HepG2 (cell line): ENCODE measurements around the gene PPM1E. TPM values are rescaled to one million over a fixed set of nuclear protein-coding genes. Genes with fewer than 3 reads are reported as not detected.

ENCODE experiments used
- ATAC-seq: fragments of 200-7000 bp; cut with Tn5 transposase; 3 replicates; pipeline ENCODE4 v1.9.1; 2020; ENCODE audit warnings: mild to moderate bottlenecking, moderate library complexity
- BruUV-seq: library from RNA; stranded (reverse); fragments of 400-500 nt; replicated peaks from 2 replicates; lab custom pipeline; 2021; lab: Mats Ljungman, UMichigan
- CTCF ChIA-PET: fragments of 300-600 bp; formaldehyde crosslinking; extraction: SDS; loops from one replicate; lab custom pipeline; 2021; ENCODE audit warnings: low total read pairs, inconsistent platforms, low intra/inter-chr PET ratio; lab: Yijun Ruan, JAX
- POLR2A ChIA-PET: fragments of 350-600 bp; sonication (Branson Sonifier 250); formaldehyde crosslinking; loops from one replicate; lab custom pipeline; 2020; ENCODE audit warnings: antibody characterized with exemption, inconsistent platforms; lab: Yijun Ruan, JAX
- DNase-seq: peaks from one replicate; pipeline ENCODE4 v3.0.0-alpha.2; 2015; ENCODE audit warnings: low spot score
- FAIRE-seq: peaks from 3 replicates; lab custom pipeline; 2011; peaks lifted over from hg19 to GRCh38; lab: Jason Lieb, UNC
- H2AFZ ChIP-seq: one replicate; pipeline ENCODE4 v1.6.1; 2011; ENCODE audit warnings: low read length, inconsistent platforms
- H3K27ac ChIP-seq: fragments of 300-600 bp; 3 replicates; pipeline ENCODE4 v1.8.0; 2011; ENCODE audit warnings: mixed run types, mild to moderate bottlenecking, mixed read lengths, low read length, inconsistent platforms; ENCODE audit not compliant: insufficient read depth; ENCODE audit errors: extremely low read length
- H3K27me3 ChIP-seq, 2 experiments: fragments of 200-600 bp in 1 of 2; 2 replicates in 1 of 2; 3 replicates in 1 of 2; pipeline versions ENCODE4 v1.6.0 to v1.8.0; 2011; ENCODE audit warnings: low read length in 2 of 2, mild to moderate bottlenecking in 2 of 2, moderate library complexity in 2 of 2, inconsistent platforms in 1 of 2; ENCODE audit not compliant: insufficient read depth in 2 of 2, control insufficient read depth in 1 of 2
- H3K36me3 ChIP-seq, 2 experiments: fragments of 200-600 bp in 1 of 2; replicated peaks in 1 of 2; 2 replicates in 1 of 2; 3 replicates in 1 of 2; pipeline versions ENCODE4 v1.5.1 to v1.8.0; 2011; ENCODE audit warnings: low read length in 2 of 2, inconsistent platforms in 1 of 2; ENCODE audit not compliant: insufficient read depth in 2 of 2, control insufficient read depth in 1 of 2
- H3K4me1 ChIP-seq: 2 replicates; pipeline ENCODE4 v1.5.1; 2012; ENCODE audit warnings: low read length, inconsistent platforms; ENCODE audit not compliant: insufficient read depth
- H3K4me2 ChIP-seq: 2 replicates; pipeline ENCODE4 v1.6.0; 2011; ENCODE audit warnings: low read depth, low read length, inconsistent platforms
- H3K4me3 ChIP-seq, 3 experiments: fragments of 200-600 bp in 1 of 3; sonication (generic), shearing (Covaris generic) in 1 of 3; replicated peaks in 1 of 3; 2 replicates each; pipeline ENCODE4 v1.5.1; 2011 to 2016; ENCODE audit warnings: low read length in 3 of 3, inconsistent platforms in 2 of 3, low read depth in 2 of 3, mild to moderate bottlenecking in 2 of 3, control low read depth in 1 of 3, mixed read lengths in 1 of 3; ENCODE audit not compliant: insufficient read depth in 1 of 3
- H3K79me2 ChIP-seq: one replicate; pipeline ENCODE4 v1.6.1; 2011; ENCODE audit warnings: low read length, inconsistent platforms; ENCODE audit not compliant: insufficient read depth
- H3K9ac ChIP-seq: 2 replicates; pipeline ENCODE4 v1.6.0; 2011; ENCODE audit warnings: mild to moderate bottlenecking, low read depth, low read length, inconsistent platforms; ENCODE audit not compliant: insufficient read depth
- H3K9me3 ChIP-seq: 2 replicates; pipeline ENCODE4 v1.5.1; 2012; ENCODE audit warnings: mild to moderate bottlenecking, low read length
- H4K20me1 ChIP-seq: 2 replicates; pipeline ENCODE4 v1.6.0; 2011; ENCODE audit warnings: inconsistent platforms, mild to moderate bottlenecking, low read length, moderate library complexity; ENCODE audit not compliant: insufficient read depth
- AHR ChIP-seq: IDR thresholded peaks from 2 replicates; pipeline ENCODE4 v1.6.1; 2018; ENCODE audit warnings: missing genetic modification reagents, missing compliant biosample characterization
- HOXD1 ChIP-seq: sonication (generic); formaldehyde crosslinking; IDR thresholded peaks from 2 replicates; pipeline ENCODE4 v1.5.0; 2020; ENCODE audit warnings: missing genetic modification reagents
- PHF21A ChIP-seq: sonication (generic); formaldehyde crosslinking; IDR thresholded peaks from 2 replicates; pipeline ENCODE4 v1.5.0; 2020; ENCODE audit warnings: mild to moderate bottlenecking, missing genetic modification reagents
- RXRA ChIP-seq: sonication (generic); formaldehyde crosslinking; IDR thresholded peaks from 2 replicates; pipeline ENCODE4 v1.5.1; 2020; ENCODE audit warnings: missing genetic modification reagents
- SMYD3 ChIP-seq: sonication (generic); formaldehyde crosslinking; IDR thresholded peaks from 2 replicates; pipeline ENCODE4 v1.8.1; 2023; ENCODE audit warnings: mild to moderate bottlenecking, missing genetic modification reagents
- SP2 ChIP-seq: sonication (generic); formaldehyde crosslinking; IDR thresholded peaks from 2 replicates; pipeline ENCODE4 v1.5.1; 2020; ENCODE audit warnings: mild to moderate bottlenecking, missing genetic modification reagents
- ZNF143 ChIP-seq: sonication (generic); formaldehyde crosslinking; IDR thresholded peaks from 2 replicates; pipeline ENCODE4 v1.4.0; 2020; ENCODE audit warnings: missing genetic modification reagents
- ZNF232 ChIP-seq: sonication (generic); formaldehyde crosslinking; IDR thresholded peaks from 2 replicates; pipeline ENCODE4 v1.4.0; 2020; ENCODE audit warnings: missing genetic modification reagents, borderline replicate concordance
- ZNF260 ChIP-seq: sonication (generic); formaldehyde crosslinking; IDR thresholded peaks from 2 replicates; pipeline ENCODE4 v1.4.0; 2020; ENCODE audit warnings: missing genetic modification reagents, low read depth, mild to moderate bottlenecking, borderline replicate concordance
- ZNF644 ChIP-seq: IDR thresholded peaks from 2 replicates; pipeline ENCODE4 v1.6.1; 2016; ENCODE audit warnings: low read depth
- ZNF670 ChIP-seq: sonication (generic); formaldehyde crosslinking; IDR thresholded peaks from 2 replicates; pipeline ENCODE4 v1.8.0; 2022; ENCODE audit warnings: mild to moderate bottlenecking, missing genetic modification reagents, borderline replicate concordance
- WGBS: methylation state at CpG from one replicate; pipeline ENCODE4 v1.1.6; 2017; ENCODE audit warnings: low lambda C conversion rate; 5-methylcytosine and 5-hydroxymethylcytosine counted together
- in situ Hi-C: cut with HindIII; loops from 2 replicates; pipeline ENCODE4 v1.10.0; 2017; ENCODE audit warnings: low pct_unique_long_range_greater_than_20kb; ENCODE audit not compliant: extremely low pct_ligation_motif_present
- intact Hi-C: fragments of 100-400 bp; cut with micrococcal nuclease; formaldehyde crosslinking; loops from one replicate; pipeline ENCODE4 v1.10.0; 2022; ENCODE audit not compliant: unreplicated experiment
- polyA plus RNA-seq, 8 experiments: library from polyadenylated mRNA; depleted of rRNA in 3 of 8; stranded (reverse) in 7 of 8; unstranded in 1 of 8; fragments of >200 nt; fragmentation: Illumina TruSeq in 4 of 8; extraction: Trizol in 4 of 8; gene quantifications; 2 replicates each; pipeline versions ENCODE4 v1.2.1 to v1.2.3, GENCODE V29; 2011 to 2016; ENCODE audit warnings: low read depth in 4 of 8, missing spikeins in 1 of 8, mixed read lengths in 1 of 8; ENCODE audit not compliant: insufficient read depth in 1 of 8
- total RNA-seq, 5 experiments: library from RNA; depleted of rRNA; stranded (reverse); fragments of >200 nt; fragmentation: Illumina TruSeq; extraction: Trizol; gene quantifications; 2 replicates each; pipeline ENCODE4 v1.2.3, GENCODE V29; 2016; ENCODE audit warnings: low read depth in 1 of 5
- TF ChIP-seq, protein P1 (sequence below): sonication (generic); formaldehyde crosslinking; IDR thresholded peaks from 2 replicates; pipeline ENCODE4 v1.9.0; 2021; ENCODE audit warnings: missing genetic modification reagents, borderline replicate concordance
- TF ChIP-seq, protein P2 (sequence below): sonication (generic); formaldehyde crosslinking; IDR thresholded peaks from 2 replicates; pipeline ENCODE4 v1.4.0; 2020; ENCODE audit warnings: missing genetic modification reagents
- TF ChIP-seq, protein P3 (sequence below): sonication (generic); formaldehyde crosslinking; IDR thresholded peaks from 2 replicates; pipeline ENCODE4 v1.4.0; 2020; ENCODE audit warnings: missing genetic modification reagents

Gene PPM1E
- total and polyA plus RNA-seq, 2 of the 13 experiments (the other 11 are each of a cell fraction or from before 2014, with no cell fraction given) = 0.15 TPM; not detected in 1

DNA sequence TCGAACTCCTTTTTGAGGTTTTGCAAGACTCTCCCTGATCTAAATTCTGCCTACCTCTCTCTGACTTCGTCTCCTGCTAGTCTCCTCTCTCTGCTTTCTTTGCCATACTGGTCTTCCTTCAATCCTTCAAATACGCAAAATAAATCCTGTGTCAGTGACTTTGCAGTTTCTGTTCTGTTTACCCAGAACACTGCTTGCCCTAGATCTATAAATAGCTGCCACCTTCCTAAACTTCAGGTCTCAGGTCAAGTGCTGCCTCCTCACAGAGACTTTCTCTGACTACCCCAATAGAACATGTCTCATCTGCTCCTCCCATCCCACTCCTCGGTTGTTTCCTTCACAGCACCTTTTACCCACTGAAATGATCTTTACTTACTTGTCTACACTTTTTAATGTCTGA is 272.1 kb downstream of the PPM1E start:
- ATAC-seq = no peak
- BruUV-seq = no TSS peak
- H3K4me3 ChIP-seq = no peak overlapping the region

More for the DNA sequence above, 272.1 kb downstream of the PPM1E start:
- Histone ChIP-seq H3K9ac (no peak overlapping the region), H3K36me3 (peaks cover 6 to 23% of the 10 kb centered on the region in 2 experiments), H4K20me1 (no peaks in the 10 kb centered on the region), H3K4me2 (no peak overlapping the region), H3K4me1 (no peaks in the 10 kb centered on the region), H3K27me3 (no peaks in the 10 kb centered on the region), H3K27ac (no peak overlapping the region), H3K9me3 (no peaks in the 10 kb centered on the region), H3K79me2 (no peaks in the 10 kb centered on the region), H2AFZ (no peak overlapping the region)
- ChIA-PET CTCF (no interaction called here), POLR2A (no interaction called here)
- whole genome bisulfite sequencing = 93% methylated on average over 4 of the region's 4 CpGs
- in situ Hi-C loops = no loop called here
- TF ChIP-seq HOXD1 (CRISPR knock-in tag) = no peak
- no peak for TF ChIP-seq ZNF670 (CRISPR knock-in tag)
- TF ChIP-seq, protein P1, sequence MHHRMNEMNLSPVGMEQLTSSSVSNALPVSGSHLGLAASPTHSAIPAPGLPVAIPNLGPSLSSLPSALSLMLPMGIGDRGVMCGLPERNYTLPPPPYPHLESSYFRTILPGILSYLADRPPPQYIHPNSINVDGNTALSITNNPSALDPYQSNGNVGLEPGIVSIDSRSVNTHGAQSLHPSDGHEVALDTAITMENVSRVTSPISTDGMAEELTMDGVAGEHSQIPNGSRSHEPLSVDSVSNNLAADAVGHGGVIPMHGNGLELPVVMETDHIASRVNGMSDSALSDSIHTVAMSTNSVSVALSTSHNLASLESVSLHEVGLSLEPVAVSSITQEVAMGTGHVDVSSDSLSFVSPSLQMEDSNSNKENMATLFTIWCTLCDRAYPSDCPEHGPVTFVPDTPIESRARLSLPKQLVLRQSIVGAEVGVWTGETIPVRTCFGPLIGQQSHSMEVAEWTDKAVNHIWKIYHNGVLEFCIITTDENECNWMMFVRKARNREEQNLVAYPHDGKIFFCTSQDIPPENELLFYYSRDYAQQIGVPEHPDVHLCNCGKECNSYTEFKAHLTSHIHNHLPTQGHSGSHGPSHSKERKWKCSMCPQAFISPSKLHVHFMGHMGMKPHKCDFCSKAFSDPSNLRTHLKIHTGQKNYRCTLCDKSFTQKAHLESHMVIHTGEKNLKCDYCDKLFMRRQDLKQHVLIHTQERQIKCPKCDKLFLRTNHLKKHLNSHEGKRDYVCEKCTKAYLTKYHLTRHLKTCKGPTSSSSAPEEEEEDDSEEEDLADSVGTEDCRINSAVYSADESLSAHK (CRISPR knock-in tag) = no peak
- no peak for TF ChIP-seq PHF21A (CRISPR knock-in tag)
- TF ChIP-seq ZNF232 (CRISPR knock-in tag) = no peak
- no peak for TF ChIP-seq SMYD3 (CRISPR knock-in tag)
- TF ChIP-seq, protein P2, sequence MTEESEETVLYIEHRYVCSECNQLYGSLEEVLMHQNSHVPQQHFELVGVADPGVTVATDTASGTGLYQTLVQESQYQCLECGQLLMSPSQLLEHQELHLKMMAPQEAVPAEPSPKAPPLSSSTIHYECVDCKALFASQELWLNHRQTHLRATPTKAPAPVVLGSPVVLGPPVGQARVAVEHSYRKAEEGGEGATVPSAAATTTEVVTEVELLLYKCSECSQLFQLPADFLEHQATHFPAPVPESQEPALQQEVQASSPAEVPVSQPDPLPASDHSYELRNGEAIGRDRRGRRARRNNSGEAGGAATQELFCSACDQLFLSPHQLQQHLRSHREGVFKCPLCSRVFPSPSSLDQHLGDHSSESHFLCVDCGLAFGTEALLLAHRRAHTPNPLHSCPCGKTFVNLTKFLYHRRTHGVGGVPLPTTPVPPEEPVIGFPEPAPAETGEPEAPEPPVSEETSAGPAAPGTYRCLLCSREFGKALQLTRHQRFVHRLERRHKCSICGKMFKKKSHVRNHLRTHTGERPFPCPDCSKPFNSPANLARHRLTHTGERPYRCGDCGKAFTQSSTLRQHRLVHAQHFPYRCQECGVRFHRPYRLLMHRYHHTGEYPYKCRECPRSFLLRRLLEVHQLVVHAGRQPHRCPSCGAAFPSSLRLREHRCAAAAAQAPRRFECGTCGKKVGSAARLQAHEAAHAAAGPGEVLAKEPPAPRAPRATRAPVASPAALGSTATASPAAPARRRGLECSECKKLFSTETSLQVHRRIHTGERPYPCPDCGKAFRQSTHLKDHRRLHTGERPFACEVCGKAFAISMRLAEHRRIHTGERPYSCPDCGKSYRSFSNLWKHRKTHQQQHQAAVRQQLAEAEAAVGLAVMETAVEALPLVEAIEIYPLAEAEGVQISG = no peak
- no peak for TF ChIP-seq SP2 (CRISPR knock-in tag)
- TF ChIP-seq ZNF143 (CRISPR knock-in tag) = no peak
- TF ChIP-seq ZNF260 = no peak
- TF ChIP-seq RXRA (CRISPR knock-in tag) = no peak
- TF ChIP-seq AHR (CRISPR knock-in tag) = no peak
- TF ChIP-seq, protein P3, sequence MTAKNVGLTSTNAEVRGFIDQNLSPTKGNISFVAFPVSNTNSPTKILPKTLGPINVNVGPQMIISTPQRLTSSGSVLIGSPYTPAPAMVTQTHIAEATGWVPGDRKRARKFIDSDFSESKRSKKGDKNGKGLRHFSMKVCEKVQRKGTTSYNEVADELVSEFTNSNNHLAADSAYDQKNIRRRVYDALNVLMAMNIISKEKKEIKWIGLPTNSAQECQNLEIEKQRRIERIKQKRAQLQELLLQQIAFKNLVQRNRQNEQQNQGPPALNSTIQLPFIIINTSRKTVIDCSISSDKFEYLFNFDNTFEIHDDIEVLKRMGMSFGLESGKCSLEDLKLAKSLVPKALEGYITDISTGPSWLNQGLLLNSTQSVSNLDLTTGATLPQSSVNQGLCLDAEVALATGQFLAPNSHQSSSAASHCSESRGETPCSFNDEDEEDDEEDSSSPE (CRISPR knock-in tag) = no peak
- no peak for TF ChIP-seq ZNF644 (CRISPR knock-in tag)
- intact Hi-C loops = no loop called here
- DNase-seq = no peak
- FAIRE-seq = no peak
